NCI-H460 (cell line): ENCODE data around the gene PNKP. TPM values are rescaled to one million over a fixed set of nuclear protein-coding genes. Genes with fewer than 3 reads are reported as not detected.

Experiments used
- DNase-seq: peaks from one replicate; pipeline ENCODE4 v3.0.0-alpha.2; 2016; ENCODE audit warnings: low read depth; ENCODE audit errors: extremely low read depth
- total RNA-seq: library from RNA; depleted of rRNA; stranded (reverse); fragments of >200 nt; shearing (Covaris generic); gene quantifications from 2 replicates; pipeline ENCODE4 v1.2.3, GENCODE V29; 2014

PNKP gene
- total RNA-seq, 1 experiment from 2014 or later = 31.4 TPM

DNA sequence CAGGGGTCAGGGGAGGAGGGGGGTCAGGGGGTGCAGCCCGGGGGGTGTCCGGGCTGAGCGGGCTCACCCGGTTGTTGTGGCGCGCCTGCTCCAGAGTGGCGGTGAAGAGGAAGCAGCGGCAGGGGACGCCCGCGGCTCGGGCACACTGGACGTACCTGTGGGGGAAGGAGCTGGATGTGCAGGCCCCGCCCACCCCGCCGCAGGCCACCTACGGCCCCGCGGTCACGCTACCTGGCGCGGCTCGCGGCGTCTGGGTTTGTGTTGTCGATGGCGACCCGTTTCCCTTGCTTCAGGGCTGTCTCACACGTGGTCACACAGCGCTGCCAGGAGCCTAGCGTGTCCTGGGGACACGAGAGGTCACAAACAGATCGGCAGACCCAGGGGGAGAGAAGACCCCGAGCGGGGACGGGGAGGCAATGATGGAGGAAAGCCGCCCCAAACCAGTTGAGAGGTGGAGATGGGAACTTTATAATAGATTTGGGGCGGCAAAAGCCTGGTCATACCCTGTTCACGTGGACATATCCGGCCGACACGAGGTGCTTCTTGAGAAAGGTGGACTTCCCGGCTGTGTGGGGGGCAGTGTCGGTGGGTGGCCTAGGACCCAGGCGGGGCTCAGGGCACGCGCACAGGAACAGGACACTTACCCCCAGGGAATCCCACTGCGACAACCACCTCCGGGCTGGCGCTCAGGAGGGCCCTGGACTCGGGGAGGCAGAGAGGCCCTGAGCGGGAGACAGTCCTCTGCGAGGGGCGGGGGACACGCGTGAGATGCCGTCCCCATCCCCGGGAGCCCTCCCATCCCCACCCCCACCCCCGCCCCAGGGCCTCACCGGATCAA is 5.6 kb downstream of the PNKP start:
- DNase-seq = no peak

DNA sequence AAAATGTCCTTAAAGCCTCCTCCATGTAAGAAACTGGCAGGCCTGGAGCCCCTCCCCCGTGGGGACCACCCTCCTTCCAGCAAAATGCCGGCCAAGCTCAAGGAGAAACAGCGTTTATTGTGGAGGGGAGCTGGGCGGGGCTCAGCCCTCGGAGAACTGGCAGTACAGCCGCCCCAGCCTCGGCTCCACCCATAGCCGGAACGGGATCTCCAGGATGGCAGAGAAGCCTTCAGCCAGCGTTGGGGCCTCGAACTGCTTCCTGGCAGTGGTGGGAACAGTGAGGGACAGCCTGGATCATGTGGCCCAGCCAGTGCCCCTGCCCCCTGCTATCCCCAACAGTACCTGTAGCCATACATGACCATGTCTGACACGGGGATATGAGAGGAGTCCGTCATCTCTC is 6.3 kb downstream of the PNKP start:
- DNase-seq = no peak

DNA sequence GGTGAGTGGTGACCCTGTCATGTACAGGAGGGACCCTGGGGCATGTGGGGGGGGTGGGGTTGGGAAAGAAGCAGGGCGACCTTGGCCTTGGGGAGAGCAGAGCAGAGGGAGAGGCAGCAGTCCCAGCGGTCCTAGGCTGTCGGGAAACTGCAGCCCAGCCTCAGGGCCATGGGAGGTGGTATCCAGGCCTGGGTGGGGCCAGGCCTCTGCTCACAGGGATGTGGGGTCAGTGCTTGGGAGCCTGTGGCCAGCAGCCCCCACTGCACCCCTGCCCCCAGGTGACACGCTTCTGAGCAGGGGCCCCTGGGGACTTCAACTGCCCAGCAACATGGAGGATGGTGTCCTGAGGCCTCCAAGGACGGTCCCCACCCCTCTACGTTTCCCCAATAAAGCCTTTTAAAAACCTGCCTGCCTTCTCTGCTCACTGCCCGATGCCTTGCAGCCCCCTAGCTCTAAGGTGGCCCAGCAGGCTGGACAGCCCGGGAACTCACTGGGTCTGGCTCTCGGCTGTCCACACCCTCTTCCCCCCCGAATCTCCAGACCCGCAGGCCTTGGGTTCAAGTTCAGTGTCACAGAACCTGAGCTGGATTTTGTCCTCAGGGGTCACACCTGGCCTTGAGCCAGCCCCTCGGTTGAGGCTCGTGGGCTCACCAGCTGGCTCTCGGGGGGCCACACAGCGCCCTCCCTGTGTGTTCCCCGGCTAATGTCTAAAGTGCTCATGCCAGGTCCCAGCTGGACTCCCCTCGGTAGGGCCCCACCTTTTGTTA is 6.9 kb downstream of the PNKP start:
- DNase-seq = no peak

DNA sequence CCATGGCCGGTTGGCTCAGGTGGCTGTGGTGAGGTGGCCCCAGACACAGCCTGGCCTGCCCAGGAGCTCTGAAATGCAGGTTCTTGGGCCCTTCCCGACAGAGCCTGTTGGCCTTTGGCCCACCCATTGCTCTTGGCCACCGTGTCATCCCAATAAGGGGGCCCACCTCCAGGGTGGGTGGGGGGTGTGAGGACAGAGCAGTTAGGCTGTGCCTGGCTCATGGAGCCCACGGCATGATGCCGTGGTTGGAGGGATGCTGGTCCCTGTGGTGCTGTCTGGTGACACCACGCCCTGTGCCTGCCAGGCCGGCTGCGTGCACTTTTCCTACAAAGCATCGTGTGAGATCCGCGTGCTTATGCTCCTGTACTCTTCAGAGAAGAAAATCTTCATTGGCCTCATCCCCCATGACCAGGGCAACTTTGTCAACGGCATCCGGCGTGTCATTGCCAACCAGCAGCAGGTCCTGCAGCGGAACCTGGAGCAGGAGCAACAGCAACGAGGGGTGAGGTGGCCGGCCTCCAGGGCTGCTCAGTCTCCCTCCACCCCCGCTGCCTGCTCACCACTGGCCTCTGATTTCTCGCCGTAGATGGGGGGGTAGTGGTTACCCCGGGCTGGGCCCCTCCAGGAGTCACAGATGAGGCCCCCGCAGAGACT is 7.6 kb downstream of the PNKP start:
- DNase-seq = no peak

DNA sequence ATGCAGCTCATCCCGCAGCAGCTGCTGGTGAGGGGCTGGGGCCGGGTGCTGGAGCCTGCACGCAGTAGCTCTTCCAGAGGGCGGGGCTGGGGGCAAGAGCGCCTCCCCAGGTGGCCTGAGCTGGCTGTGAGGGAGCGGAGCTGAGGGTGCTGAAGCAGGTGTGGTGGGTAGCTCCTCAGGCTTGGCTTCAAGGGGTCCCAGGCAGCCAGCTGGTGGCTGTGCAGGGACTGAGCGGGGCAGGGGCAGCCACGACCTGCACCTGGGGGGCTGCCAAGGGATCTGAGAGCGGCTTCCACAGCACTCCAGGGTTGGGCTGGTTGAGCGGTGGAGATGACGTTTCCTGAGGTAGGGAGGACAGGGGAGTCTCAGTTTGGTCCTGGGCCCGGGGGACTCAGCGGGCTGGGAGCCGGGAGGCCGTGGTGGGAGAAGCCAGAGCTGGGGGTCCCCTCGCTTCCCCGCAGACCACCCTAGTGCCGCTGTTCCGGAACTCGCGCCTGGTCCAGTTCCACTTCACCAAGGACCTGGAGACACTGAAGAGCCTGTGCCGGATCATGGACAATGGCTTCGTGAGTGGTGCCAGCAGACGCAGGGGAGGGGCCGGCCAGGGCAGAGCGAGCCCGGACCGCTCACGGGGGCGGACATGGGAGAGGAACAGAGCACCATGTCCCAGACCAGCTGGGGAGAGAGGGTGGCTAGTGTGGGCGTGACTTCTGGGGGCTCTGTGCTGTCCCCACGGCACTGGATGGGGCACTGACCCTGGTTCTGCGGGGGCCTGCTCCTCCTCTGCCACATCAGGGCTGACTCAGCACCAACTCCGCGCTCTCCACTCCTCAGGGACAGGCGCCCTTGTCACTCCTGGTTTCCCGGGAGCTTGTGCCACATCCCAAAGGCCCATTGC is 9.0 kb downstream of the PNKP start:
- no peak for DNase-seq

DNA sequence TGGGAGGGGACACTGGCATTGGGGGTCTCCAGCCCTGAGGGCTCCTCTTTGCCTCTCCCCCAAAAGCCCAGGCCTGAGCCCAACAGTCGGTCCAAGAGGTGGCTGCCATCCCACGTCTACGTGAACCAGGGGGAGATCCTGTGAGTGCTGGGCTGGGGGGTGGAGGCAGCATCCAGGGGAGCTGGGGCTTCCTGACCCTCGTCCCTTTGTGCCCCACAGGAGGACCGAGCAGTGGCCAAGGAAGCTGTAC is 9.6 kb downstream of the PNKP start:
- no peak for DNase-seq

DNA sequence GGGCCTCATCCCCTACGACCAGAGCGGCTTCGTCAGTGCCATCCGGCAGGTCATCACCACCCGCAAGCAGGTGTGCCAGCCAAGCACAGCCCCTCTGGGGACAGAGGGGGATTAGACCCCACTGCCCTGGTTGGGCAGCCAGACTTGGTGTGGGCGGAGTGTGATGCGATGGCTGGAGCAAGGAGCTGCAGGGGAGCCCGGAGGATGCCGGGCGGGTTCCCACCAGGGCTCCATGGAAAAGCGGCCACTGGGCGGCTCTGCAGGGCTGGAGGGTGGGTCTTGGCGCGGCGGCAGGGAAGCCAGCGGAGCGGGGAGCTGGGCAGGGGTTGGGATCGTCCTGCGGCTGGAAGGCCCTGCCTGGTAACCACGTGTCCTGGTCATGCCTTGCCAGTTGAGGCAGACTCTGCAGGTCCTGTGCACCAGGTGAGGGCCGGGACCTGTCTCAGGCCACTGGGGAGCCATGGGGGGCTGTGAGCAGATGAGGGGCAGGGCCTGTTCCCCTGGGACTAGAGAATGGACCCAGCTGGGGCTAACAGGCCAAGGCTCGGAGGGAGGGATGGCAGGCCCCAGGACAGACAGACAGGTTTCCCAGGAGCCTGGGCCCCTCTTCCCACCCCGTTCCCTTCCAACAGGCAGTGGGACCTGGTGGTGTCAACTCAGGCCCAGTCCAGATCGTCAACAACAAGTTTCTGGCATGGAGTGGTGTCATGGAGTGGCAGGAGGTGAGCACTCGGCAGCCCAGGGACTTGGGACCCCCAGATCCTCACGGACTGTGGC is 10.1 kb downstream of the PNKP start:
- DNase-seq = no peak

DNA sequence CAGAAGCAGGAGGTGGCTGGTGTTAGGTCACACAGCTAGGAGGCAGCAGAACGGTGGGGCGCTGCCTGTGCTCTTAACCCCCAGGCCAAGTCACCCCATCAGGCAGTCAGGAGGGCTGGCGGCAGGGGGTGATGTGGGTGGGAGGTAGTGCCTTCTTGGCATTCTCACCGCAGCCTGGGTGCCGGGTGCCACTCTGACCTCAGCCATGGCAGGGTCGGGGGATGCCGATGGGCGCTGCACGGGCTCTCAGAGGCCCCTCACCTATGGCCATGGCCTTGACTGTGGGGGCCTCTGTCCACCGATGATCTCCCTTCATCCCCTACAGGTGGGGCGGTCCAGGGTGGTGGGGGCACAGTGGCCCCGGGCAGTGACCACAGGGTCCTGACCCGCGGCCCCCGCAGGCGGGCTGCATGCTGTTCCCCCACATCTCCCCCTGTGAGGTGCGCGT is 10.8 kb downstream of the PNKP start:
- no peak for DNase-seq

DNA sequence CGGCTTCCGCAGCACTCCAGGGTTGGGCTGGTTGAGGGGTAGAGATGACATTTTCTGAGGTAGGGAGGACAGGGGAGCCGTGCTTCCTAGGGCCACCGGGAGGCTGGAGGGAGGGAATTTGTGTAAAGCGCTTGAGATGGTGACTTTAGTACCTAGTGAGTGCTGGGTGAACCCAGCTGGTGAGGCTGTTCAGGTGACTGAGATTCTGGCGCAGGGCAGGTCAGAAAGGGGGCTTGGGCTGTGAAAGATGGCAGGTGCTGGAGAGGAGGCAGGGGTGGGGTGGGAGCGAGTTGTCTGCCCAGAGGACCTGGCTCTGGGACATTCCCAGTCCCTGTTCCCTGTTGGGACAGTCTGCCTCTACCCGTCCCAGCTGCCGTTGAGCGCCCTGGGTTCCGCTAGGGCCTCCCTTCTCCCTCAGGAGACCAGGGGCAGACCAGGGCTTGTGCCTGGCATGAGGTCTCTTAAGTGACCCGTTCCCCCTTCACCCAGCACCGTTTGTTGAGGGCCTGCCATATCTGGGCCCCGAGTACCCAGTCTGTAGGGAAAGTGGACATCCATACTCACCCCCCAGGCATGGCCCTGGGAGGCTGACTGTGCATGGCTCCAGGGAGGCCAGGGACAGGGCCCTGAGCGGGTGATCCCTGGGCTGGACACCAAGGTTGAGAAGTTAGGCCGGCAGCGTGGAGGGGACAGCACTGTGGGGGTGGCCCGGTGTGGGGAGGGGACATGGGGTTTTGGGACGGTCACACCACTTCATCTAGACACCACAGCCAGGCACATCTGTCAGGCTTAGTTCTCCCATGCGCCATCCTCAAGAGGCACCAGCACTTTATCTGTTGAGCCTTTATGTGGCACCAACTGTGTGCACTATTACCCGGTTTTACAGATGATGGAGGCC is 11.5 kb downstream of the PNKP start:
- DNase-seq = no peak

DNA sequence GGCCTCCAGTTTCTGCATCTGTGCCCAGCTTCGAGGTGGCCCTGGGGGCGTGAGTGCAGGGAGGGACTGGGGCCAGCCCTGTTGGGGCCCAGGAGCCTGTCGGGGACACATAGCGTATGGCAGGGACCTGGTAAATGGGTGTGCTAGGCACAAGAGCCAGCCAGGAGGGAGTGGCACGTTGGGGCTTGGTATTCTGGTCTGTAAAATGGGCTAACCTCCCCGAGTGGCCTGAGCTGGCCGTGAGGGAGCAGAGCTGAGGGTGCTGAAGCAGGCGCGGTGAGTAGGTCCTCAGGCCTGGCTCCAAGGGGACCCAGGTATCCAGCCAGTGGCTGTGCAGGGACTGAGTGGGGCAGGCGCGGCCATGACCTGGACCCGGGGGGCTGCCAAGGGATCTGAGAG is 12.1 kb downstream of the PNKP start:
- DNase-seq = no peak

DNA sequence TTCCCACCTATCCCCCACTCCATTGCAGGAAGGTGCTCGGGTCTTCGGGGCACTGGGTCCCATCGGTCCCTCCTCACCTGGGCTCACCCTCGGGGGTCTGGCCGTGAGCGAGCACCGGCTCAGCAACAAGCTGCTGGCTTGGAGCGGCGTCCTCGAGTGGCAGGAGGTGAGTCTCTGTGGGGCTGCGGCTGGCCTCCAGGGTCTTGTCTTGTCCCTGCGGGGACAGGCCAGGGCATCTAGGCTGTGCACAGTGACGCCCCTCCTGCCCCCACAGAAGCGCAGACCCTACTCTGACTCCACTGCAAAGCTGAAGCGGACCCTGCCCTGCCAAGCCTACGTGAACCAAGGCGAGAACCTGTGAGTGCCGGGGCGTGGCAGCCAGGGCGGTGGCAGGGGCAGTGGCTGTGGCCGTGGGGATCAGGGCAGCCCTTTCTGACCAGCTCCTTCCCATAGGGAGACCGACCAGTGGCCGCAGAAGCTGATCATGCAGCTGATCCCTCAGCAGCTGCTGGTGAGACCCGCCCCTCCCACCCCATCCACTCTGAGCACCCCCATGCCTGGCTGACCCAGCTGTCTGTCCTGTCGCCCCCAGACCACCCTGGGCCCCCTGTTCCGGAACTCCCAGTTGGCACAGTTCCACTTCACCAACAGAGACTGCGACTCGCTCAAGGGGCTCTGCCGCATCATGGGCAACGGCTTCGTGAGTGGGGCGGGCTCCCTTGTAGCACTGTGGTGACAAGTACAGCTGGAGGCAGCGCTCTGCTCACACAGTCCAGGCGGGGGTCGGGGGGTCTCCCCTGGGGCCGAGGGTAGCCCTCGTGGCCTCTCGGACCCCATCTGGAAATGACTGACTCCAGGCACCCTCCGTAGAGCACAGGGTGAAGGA is 12.8 kb downstream of the PNKP start:
- no peak for DNase-seq

DNA sequence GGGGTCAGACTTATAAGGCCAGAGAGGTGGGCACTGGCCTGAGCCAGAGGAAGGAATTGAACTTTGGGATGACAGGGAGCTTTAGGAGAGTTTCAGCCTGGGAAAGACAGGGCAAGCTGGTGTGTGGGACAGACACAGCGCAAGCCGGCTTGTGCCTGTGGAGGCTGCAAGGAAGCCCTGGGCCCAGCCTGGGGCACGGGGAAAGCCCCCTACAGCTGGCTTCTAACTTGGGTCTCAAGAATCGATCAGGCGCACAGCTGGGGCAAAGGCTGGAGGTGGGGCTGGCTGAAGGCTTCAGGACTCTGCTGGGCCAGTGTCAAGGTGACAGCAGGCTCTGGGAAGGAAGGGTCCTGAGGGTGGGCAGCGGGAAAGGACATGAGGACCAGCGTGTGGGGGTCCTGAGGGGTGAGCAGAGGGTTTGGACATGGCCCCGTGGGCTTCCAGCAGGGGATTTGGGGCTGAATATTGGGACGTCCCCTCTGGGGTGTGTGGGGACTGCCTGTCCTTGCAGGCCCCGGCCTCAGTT is 13.5 kb downstream of the PNKP start:
- no peak for DNase-seq

DNA sequence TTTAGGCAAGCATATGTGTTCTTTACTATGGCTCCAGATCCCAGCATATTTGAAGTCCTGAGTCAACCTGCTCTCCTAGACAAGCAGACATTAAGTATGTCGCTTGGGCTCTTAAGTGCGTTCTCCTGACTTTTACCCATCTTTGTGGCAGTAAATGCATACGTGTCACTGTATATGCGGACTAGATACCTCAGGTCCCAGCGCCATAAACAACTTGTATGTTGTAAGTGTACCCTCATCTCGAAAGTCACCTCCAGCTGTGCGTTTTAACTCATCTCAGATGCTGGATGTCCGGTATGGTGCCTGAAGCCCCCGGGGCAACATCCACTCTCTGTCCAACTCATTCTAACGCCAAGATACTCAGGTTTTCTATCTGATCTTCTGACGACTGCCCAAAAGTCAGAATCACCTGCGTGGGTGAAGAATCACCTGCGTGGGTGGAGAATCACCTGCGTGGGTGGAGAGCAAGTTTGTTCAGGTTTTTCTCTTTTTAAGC is 14.7 kb downstream of the PNKP start:
- no peak for DNase-seq

DNA sequence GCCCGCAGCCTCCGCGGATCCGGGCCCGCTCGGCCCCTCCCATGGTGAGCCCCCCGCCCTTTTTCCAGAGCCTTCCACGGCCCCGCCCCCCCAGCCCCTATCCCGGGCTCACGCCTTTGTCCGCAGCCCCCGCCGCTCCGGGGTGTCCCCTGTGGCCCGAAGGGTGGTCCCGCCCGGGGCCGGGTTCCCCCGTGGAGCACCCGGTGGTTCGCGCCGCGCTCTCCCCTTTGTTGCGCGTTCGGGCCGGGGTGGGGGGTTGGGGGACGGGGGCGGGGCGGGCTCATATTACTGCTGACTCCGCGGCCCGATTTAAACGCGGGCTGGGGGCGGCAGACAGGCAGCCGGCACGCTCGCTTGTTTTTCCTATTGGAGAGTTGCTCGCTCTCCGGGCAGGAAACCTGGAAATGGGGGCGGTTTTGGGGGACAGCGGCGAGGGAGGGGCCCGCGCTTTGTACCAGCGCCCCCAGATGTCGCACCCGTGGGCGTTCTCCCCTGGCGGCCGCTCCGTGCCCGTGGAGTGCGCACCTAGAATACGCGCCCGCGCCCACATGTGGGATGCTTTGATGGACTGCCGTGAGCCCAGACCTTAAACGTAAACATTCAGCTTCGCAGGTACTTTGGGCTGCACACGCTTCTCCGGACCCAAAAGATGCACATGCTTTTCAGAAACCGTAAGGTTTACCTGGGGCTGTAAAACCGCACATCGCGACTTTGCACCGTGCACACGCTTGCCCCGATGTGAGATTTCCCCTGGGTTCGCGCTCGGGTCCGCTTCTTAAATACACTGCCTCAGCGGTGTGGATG is 15.7 kb downstream of the PNKP start:
- no peak for DNase-seq

DNA sequence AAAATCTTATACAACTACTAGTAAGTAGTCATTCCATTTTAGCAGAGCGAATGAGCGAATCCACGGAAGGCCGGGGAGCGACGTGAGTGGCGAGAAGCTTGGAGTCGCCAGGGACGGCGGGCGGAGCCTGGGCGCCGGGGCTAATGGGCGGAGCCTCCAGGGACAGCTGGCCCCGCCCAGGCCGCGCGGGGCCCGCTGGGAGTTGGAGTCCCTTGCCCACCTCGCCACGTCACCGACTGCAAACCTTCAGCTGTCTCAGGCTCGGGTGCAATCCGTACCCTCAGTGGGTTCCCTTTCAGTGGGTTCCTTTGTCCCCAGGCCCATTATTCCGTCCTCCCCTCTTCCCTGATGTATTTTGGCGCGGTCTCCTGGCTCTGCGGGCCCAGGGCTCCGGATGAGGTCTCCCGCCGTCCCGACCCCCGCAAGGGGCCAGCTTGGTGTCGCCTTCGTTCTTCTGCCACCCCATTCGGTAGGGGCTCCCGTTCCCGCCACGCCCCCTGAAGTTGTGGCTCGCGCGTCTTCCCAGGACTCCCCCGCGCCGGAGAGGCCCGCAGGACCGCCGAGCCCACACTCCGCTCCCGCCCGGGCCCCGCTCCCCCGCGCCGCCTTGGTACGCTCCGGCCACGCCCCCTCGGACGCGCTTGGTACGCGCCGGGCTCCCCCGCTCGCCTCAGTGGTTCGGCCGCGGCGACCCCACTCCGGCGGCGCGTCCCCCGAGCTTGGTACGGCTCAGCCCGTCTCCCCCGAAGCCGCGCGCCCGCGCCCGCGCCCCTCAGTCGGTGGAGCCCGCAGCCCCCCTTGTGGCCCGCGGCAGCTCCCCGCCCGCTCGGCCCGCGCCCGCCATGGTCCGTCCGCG is 16.7 kb downstream of the PNKP start, which contains the start of gene PTOV1:
PTOV1 (plus strand) TSS at position 673 of the 856 bp plus-strand sequence.
- DNase-seq = peak; percentile 83

DNA sequence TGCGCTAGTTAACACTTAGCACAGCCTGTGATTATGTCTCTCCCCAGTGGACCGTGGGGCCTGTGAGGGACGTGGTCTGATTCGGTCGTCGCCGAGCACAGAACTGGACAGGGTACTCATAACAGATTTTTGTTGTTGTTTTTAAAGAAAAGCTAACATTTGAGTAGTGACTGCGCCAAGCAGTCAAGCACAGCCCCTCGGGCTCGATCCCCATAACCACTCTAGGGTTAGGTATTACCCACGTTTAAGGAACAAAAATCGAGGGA is 17.2 kb downstream of the PNKP start:
- DNase-seq = no peak
